GM21576 (cell line): ENCODE results near the gene ZNRF1.

Experiments
- ATAC-seq: cut with Tn5 transposase; IDR thresholded peaks from one replicate; pipeline ENCODE4 v1.9.1; 2021; ENCODE audit warnings: mild to moderate bottlenecking, moderate library complexity; ENCODE audit not compliant: unreplicated experiment

ZNRF1 gene

GRCh38 chr16:75138636-75139035 is 139.8 kb downstream of the ZNRF1 start:
- no peak for ATAC-seq

GRCh38 chr16:75139498-75139897 is 140.7 kb downstream of the ZNRF1 start:
- ATAC-seq: no peak

- ATAC-seq: no peak
Observed at GRCh38 chr16:75143941-75144340, 145.1 kb downstream of the ZNRF1 start.

DNA sequence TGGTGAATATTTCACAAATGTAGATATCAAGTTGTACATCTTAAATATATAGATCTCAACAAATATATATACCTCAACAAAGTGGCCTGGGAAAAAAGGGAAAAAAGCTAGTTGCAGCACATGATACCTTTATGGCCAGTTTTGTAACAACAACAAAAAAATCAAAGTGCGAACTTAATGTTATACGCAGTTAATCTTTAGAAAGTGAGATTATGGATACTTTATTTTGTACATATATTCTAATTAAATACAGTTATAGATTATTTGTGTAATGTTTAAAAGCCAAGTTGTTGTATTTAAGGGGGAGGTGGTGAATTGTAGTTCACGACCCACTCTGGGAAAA is 149.1 kb downstream of the ZNRF1 start:
- no peak for ATAC-seq

DNA sequence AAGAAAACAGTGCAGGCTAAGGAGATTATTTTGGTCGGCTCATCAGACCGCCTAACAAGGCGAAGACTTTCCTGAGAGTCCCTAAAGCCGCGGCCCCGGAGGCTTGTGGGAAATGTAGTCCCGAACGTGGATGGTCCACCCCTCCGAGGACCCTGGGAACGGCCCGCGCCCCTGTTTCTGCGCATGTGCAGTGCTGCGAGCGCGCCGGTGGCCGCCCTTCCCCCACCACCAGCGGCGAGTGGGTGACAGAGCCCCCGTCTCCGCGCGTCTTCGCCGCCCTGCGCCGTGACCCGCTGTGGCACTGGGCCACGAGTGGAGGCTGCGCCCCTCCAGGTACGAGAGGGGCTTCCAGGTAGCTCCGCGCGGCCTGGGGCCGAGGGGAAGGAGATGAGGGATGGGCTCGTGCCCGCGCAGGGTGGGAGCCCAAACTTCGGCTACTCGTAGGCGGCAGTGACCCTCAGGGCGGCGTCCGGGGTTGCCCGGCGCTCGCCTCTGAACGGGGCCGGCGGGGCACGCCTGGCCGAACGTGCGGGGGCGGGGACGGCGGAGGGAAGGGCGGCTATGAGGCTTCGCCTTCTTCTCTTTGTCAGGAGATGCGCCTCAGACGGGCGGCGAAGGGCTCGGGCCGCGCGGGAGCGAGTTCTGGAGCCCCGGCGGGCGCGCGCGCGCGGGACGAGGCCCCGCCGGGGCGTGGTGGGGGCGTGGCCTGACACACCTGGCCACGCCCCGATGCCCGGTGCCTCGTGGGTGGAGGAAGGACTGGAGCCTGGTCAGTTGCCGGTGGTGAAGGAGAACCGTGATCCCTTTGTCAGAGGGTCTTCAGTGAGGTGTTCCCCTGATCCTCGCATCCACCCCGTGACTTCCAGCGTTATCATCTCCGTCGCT is 149.7 kb downstream of the ZNRF1 start, which contains the start of gene ZFP1:
Gene ZFP1, plus strand, starts transcription at position 214 of the 885 bp plus-strand sequence. CDS start 4,428 bp downstream, outside the sequence.
- peak; percentile 87 for ATAC-seq

DNA sequence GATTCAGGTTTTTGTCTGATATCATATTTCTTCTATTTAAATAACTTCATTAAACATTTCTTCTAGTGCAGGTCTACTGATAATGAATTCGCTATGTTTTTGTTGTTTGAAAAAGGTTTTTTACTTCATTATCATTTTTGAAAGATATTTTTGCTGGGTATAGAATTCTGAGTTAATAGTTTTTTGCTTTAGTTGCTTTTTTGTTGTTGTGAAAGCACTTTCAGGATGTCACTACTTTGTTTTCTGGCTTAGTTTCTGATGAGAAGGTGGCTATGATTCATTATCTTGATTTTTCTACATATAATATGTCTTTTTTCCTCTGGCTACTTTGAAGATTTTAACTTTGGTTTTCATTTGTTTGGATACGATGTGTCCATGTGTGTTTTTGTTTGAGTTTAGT is 153.0 kb downstream of the ZNRF1 start:
- no peak for ATAC-seq

DNA sequence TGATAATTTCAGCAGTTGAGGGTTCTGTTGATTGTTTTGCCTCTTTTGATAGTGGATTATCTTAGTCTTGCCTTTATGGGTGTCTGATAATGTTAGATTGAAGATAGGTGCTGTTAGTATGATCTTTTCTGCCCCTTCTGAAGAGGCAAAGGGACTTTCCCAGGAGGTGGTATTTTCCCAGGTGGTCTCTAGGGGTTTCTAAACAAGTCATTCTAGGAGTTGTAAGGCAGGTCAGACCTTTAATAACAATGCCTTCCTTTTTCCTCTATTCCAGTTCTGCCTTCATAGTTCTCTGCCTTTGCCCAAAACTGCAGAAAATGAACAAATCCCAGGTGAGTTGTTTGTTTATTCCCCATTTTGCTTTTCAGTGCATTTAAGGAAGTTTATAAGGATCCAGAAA is 153.8 kb downstream of the ZNRF1 start:
- no peak for ATAC-seq

DNA sequence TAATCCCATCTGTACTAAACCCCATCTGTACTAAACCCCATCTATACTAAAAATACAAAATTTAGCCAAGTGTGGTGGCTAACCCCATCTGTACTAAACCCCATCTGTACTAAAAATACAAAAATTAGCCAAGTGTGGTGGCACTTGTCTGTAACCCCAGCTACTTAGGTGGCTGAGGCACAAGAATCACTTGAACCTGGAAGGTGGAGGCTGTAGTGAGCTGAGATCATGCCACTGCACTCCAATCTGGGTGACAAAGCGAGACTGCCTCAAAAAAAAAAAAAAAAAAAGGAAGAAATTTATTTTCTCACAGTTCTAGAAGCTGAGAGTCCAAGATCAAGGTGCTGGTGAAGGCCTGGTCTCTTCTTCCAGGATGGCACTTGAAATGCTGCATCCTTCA is 161.6 kb downstream of the ZNRF1 start:
- ATAC-seq: no peak
